Measurements from ENCODE around the gene IL10.
A peak's percentile ranks its signal among the peaks of the same experiment; 100 is the strongest.
"Not testable (repeated sequence)": the region's sequence is repeated elsewhere in the genome, so short reads cannot be mapped to it uniquely, and the experiment has no call there.

The IL10 gene

GRCh38 chr1:206793620-206794019, 21.3 kb upstream of the IL10 start:
- DNase-seq (ENCODE audit: low read depth in 2 of 2), result no peak

DNA sequence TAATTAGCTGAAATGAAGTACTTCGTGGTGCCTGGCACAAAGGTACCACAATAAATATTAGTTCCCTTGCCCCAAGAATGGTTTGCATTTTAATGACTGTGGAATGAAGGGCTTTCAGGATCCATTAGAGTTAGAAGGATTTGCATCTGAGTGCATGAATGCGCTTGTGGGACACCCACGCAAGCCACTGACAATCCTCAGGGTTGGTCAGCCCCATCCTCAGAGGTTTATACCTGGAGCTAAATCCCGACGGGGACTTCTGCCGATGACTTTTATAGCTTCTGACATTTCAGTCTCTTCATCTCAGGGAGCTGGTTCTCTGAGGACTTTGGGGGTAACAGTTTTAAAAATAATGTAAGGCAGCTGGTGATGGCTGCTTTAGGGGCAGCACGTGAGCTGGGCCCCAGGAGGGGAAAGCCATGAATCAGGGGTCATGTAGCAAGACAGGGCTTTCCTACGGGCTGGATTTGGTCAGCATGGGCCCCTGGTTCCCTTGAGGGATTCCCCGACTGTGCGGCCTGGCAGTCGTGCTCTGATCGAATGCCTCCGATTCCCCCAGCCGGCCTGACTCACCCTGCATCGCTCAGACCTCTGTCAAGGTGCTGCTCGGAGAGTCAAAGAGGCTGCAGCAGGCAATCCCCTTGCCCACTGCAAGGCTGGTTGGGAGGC, 20.8 kb upstream of the IL10 start:
- DNase-seq (ENCODE audit: low read depth in 2 of 2), result no peak

GRCh38 chr1:206790502-206791250, 18.4 kb upstream of the IL10 start:
- no peak for DNase-seq (ENCODE audit: low read depth in 2 of 2)

DNA sequence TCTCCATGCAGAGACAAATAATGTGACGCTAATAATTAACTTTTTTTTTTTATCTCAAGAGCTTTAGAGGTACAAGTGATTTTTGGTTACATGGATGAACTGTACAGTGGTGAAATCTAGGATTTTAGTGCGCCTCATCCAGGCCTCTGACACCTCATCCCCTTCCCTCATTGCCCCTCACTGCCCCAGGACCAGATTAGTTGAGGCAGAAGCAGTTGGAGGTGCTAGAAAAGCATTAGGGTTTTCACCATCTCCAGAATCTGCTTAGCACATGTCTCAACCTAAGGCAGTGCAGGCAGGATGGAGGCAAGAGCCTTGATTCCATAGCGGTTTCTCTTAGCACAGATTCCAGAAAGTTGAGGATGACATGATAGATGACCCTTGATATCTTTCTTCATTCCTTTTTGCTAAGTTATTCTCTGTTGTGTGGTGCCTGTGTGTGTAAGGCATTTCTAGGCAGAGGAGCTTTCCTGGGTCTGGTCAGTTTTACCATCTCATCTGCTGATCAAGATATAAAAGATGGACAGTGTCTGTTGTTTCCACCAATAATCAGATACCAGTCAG, 16.3 kb upstream of the IL10 start:
- DNase-seq (ENCODE audit: low read depth in 2 of 2), result no peak

DNA sequence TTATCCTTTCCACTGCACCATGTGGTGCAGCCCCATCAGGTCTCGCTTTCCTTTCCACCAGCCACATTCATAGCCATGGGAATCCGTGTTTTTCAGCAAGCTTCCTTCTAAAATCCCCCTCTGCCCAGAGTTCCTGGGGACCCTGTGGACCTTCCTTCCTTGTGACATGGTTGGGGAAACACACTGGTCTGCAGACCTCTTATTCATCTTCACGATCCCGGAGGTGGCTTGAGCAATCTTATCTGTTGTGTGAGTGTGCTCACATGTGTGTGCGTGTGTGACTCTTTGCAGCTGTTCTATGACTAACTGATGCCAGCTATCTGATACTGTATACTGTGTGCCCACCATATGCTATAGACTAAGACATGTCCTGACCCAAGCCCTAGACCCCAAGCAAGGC, 15.6 kb upstream of the IL10 start:
- DNase-seq (ENCODE audit: low read depth in 2 of 2), result no peak

DNA sequence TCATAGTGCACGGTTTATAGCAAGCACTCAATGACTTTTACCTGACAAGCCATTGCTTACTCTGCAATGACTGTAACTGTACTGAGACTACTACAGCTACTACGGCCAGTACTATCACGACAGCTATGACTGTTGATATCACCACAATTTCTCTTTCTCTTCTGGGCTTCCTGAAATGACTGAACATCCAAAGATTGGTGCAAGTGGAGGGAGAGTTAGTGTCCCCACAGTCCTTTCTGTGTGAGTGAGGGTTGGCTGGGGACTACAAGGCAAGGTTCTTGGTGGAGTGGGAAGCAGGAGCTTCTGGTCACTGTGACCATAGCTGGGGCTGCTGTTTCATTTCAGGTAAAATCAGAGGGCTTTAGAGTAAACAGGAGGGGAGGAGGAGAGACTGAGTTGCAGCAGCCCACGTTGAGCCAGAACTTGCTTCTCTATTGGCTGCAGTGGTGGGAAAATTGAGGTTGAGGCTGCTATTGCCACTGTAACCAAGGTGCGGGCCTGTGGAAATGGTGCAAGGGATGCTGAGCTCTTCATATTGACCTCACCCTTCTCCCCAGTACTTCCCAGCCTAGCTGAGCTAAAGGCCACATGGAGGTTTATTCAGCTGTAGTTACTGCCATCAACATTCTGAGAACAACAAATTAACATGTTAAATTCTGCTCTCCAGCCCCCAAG, 14.1 kb upstream of the IL10 start:
- no peak for DNase-seq (ENCODE audit: low read depth in 2 of 2)

GRCh38 chr1:206785182-206785765, 13.0 kb upstream of the IL10 start:
- no peak for DNase-seq (ENCODE audit: low read depth in 2 of 2)

DNA sequence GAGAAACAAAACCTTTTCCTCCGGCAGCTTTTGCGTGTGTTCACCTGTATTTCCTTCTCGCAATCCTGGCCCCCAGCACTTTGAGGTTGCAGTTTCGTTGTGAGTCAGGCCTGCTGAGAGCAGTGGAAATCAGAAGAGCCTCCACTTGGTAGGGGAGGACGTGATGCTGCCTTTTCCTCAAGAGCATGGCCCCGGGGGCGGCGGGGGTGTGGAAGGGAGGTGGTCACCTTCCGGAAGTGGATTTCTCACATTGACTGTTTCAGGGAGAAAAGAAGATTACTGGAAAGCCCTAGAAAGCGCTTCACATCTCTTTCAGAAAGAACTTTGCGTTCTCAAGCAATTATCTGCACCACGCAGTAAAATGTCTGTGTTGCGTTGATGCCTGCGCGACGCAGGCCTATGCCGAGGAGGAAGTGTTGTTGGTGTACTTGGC, 12.2 kb upstream of the IL10 start:
- peak; percentile 19 to 32 for DNase-seq (ENCODE audit: low read depth in 2 of 2)

DNA sequence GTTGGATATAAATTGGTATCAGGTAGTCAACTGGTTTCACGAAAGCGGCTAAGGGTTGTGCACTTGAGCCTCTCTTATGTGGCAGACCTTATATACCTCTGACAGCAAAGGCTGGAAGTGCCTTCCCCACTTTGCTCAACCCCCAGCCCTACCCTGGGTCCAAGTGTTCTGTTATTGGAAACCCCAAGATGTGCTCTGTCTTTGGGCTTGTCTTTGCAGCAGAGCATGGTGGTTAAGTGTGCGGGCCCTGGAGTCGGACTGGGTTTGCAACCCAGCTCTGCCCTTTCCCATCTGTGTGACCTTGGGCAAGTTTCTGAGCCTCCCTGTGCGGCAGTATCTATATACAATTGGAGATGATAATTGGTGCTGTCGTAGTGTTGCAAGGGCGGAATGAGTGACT, 11.2 kb upstream of the IL10 start:
- no peak for DNase-seq (ENCODE audit: low read depth in 2 of 2)

GRCh38 chr1:206782448-206782847, 10.2 kb upstream of the IL10 start:
- DNase-seq (ENCODE audit: low read depth in 2 of 2), result no peak

- DNase-seq (ENCODE audit: low read depth in 2 of 2), result no peak
Measured at GRCh38 chr1:206779638-206780037, 7.3 kb upstream of the IL10 start.

- not testable (repeated sequence) for DNase-seq (ENCODE audit: low read depth in 2 of 2)
Measured at GRCh38 chr1:206778911-206779310, 6.6 kb upstream of the IL10 start.

GRCh38 chr1:206778031-206778430, 5.7 kb upstream of the IL10 start:
- no peak for DNase-seq (ENCODE audit: low read depth in 2 of 2)

- DNase-seq (ENCODE audit: low read depth in 2 of 2), result no peak
Measured at GRCh38 chr1:206776229-206776628, 3.9 kb upstream of the IL10 start.

DNA sequence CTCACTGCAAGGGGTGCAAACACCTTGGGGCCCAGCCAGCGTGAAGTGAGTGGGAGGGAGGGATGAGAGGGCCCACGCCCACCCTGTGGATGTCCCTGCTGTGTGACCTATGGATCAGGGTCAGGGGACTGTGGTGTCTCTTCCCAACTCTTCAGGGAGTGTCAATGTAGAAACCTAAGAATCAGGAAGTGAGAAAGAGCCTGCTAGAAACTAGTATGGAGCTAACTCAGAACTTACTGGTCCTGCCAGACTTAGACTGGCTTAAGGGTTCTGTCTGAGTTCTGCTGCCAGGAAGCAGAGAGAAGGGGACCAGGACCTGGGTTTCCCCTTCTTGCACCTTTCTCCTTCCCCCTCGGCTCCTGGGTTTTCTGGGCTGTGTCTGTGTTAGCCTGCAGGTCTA, 1.8 kb upstream of the IL10 start:
- DNase-seq (ENCODE audit: low read depth in 2 of 2), result no peak

GRCh38 chr1:206771338-206771692, 979 bp downstream of the IL10 start:
- no peak for DNase-seq (ENCODE audit: low read depth in 2 of 2)

GRCh38 chr1:206770531-206771337, 1.6 kb downstream of the IL10 start, which contains the start of gene IL19:
Gene IL19, plus strand, starts transcription at chr1:206770773. Its CDS starts 65,890 bp downstream, at chr1:206836663.
- no peak for DNase-seq (ENCODE audit: low read depth in 2 of 2)

DNA sequence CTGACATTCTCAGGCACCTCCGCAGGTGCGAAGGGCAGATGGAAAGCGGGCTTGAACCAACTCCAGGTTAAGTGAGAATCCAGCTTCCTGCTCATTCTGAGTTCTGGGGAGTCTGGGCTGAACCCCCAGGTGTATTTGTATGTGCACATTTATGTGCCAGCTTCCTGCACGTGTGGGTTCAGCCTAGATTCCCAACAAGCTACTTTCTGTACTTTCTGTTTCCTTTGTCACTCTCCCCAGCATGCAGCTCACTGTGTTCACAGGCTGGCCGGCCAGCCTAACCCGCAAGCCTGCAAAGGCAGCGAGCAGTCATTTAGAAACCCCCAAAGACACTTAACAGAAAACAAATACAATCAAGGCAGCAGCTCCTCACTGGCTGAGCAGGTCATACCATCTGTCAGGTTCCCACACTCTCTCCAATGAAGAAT, 3.0 kb downstream of the IL10 start:
- no peak for DNase-seq (ENCODE audit: low read depth in 2 of 2)

DNA sequence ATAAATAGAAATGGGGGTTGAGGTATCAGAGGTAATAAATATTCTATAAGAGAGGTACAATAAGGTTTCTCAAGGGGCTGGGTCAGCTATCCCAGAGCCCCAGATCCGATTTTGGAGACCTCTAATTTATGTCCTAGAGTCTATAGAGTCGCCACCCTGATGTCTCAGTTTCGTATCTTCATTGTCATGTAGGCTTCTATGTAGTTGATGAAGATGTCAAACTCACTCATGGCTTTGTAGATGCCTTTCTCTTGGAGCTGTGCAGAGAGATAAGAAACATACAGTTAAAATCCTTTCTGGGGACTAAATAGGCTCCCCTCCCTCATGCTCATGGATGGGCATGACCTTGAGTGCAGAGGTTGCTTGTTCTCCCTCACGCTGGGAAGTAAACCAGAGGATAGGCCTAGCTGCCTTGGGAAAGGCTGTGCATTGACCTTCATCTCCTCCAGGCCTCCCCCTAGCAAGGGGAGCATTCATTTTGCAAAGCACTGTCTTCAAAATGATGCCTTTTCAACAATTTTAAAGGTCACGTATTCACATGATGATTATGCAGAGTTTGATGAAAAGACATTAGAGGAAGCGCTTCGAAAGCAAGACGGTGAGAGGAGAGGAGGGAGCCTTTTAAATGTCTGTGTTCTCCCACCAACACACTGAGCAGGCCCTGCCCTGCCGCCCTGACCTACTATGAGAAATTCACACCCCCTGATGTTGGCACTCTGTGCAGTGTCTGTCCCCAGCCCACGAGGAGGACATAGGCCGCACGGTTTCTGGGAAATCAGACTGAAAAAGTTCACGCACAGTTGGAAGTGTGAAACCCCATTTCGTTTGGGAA, 3.6 kb downstream of the IL10 start:
- DNase-seq (ENCODE audit: low read depth in 2 of 2), result no peak

DNA sequence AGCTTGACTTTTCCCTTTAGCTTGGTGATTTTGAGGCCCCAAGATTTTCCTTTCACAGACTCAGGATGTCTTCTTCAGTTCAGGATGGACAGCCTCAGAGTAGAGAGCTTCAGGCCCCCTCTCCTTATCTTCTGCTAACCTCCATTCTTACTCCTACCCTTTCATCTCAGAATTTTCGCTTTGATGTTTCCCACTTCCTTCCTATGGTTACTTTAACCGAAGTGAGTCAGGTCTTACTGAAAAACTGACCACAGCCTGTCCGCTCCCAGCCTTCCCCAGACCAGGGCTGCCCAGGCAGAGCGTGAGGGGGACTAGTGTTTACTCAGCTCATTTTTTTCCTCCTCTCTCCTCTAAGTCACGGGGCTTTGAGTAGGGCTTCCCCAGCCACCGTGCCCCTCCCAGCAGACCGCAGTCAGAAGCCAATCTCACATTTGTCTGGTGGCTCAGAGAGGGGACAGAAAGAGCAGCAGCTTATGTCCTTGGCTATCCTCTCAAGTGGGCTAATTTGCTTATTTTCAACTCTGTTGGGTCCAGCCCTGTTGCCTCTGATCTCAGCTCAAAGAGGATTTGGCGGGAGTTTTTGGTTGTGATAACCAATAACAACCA, 5.9 kb downstream of the IL10 start:
- peak; percentile 33 to 53 for DNase-seq (ENCODE audit: low read depth in 2 of 2)

All from stimulated activated CD8-positive, alpha-beta memory T cell treated with anti-CD3 and anti-CD28 coated beads, Interleukin-7, amount 100 ng/mL, for 1 hour (primary cell).